Gastroesophageal sphincter (tissue), 4 donors: ENCODE results near the gene PPP2R2B. TPM values are rescaled to one million over a fixed set of nuclear protein-coding genes. Genes with fewer than 3 reads are reported as not detected.

Source experiments
- ATAC-seq: fragments of 150-250 bp; one replicate; pipeline ENCODE4 v1.9.1; 2016; ENCODE audit warnings: mild to moderate bottlenecking, moderate library complexity
- H3K27ac ChIP-seq, 4 donors: fragments of 200-600 bp; sonication (generic) in 3 of 4; 1 replicate in 3 of 4; 2 replicates in 1 of 4; pipeline ENCODE4 v1.5.1; 2016 to 2019
- H3K27me3 ChIP-seq: fragments of 200-600 bp; sonication (generic); one replicate; pipeline ENCODE4 v1.5.1; 2019
- H3K36me3 ChIP-seq, 2 donors: fragments of 200-600 bp; sonication (generic); one replicate each; pipeline ENCODE4 v1.5.1; 2019; ENCODE audit warnings: control low read depth in 1 of 2
- H3K4me1 ChIP-seq, 3 donors: fragments of 200-600 bp; sonication (generic); 1 replicate in 2 of 3; 2 replicates in 1 of 3; pipeline ENCODE4 v1.5.1; 2016 to 2019; ENCODE audit warnings: control low read depth in 2 of 3
- H3K4me3 ChIP-seq, 2 donors: fragments of 200-600 bp; sonication (generic); one replicate each; pipeline ENCODE4 v1.5.1; 2019; ENCODE audit warnings: mild to moderate bottlenecking in 1 of 2, moderate library complexity in 1 of 2
- H3K9me3 ChIP-seq, 3 donors: fragments of 200-600 bp; sonication (generic); one replicate each; pipeline ENCODE4 v1.5.1; 2017 to 2019; ENCODE audit warnings: control low read depth in 2 of 3
- EP300 ChIP-seq: sonication (generic); formaldehyde crosslinking; IDR thresholded peaks from one replicate; pipeline ENCODE4 v1.6.1; 2017; ENCODE audit warnings: antibody characterized with exemption, mild to moderate bottlenecking
- POLR2A ChIP-seq, 2 donors: fragments of 450-650 bp; IDR thresholded peaks; one replicate each; pipeline ENCODE4 v1.6.1; 2017; ENCODE audit warnings: antibody characterized with exemption in 2 of 2, mild to moderate bottlenecking in 2 of 2, moderate library complexity in 1 of 2
- POLR2AphosphoS5 ChIP-seq: sonication (generic); formaldehyde crosslinking; IDR thresholded peaks from one replicate; pipeline ENCODE4 v1.6.1; 2017; ENCODE audit warnings: antibody characterized with exemption
- WGBS, 2 donors: methylation state at CpG; one replicate each; pipeline ENCODE4 v1.1.5; 2018; ENCODE audit warnings: low coverage in 1 of 2; 5-methylcytosine and 5-hydroxymethylcytosine counted together
- total RNA-seq, 4 donors: library from RNA; depleted of rRNA; stranded (reverse); fragments of >200 nt; gene quantifications; one replicate each; pipeline ENCODE4 v1.1.0, GENCODE V29; 2016
- TF ChIP-seq, protein P1 (sequence below), 4 experiments: fragments of 200-600 bp in 2 of 4; fragments of 450-650 bp in 2 of 4; sonication (generic) in 1 of 4; IDR thresholded peaks; one replicate each; pipeline ENCODE4 v1.5.1; 2017 to 2019; ENCODE audit warnings: antibody characterized with exemption in 4 of 4, mild to moderate bottlenecking in 2 of 4, moderate library complexity in 2 of 4

PPP2R2B gene
- total RNA-seq, 4 donors from 2014 or later = 1.0 to 3.0 (median 2.3) TPM

DNA sequence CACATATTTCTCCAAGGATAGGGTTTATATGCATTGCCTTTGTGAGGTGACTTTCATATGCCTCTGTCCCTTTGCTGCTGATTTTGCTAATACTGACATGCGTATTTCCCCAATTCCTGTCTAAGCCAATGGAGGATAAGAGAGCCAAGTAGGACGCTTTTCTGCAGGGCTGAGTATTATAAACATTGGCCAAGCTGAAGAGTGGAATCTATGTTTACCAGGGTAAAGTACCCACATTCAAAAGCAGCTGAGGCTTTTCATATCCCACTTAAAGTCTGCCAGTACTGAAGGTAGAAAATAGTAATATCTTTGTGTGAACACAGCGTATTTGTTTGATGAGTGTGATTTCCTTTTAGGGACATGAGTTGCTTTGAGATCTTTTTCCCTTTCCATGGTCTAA lies 233.7 kb downstream of the PPP2R2B start:
- 59 to 80% methylated on average over 1 to 3 of the region's 3 CpGs for WGBS, 2 donors
- H3K27ac ChIP-seq = no peak overlapping the region
- no peaks in the 10 kb centered on the region for H3K36me3 ChIP-seq
- no peaks in the 10 kb centered on the region for H3K9me3 ChIP-seq
- peaks cover 8% of the 10 kb centered on the region for H3K27me3 ChIP-seq
- H3K4me1 ChIP-seq = no peaks in the 10 kb centered on the region
- ATAC-seq = no peak
- TF ChIP-seq POLR2AphosphoS5 (no peak), POLR2A (IDR thresholded peaks at IDR 0.05) (no peak), EP300 (no peak)
- TF ChIP-seq, protein P1, sequence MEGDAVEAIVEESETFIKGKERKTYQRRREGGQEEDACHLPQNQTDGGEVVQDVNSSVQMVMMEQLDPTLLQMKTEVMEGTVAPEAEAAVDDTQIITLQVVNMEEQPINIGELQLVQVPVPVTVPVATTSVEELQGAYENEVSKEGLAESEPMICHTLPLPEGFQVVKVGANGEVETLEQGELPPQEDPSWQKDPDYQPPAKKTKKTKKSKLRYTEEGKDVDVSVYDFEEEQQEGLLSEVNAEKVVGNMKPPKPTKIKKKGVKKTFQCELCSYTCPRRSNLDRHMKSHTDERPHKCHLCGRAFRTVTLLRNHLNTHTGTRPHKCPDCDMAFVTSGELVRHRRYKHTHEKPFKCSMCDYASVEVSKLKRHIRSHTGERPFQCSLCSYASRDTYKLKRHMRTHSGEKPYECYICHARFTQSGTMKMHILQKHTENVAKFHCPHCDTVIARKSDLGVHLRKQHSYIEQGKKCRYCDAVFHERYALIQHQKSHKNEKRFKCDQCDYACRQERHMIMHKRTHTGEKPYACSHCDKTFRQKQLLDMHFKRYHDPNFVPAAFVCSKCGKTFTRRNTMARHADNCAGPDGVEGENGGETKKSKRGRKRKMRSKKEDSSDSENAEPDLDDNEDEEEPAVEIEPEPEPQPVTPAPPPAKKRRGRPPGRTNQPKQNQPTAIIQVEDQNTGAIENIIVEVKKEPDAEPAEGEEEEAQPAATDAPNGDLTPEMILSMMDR (IDR thresholded peaks at IDR 0.05) = no peak
- H3K4me3 ChIP-seq = no peak overlapping the region

DNA sequence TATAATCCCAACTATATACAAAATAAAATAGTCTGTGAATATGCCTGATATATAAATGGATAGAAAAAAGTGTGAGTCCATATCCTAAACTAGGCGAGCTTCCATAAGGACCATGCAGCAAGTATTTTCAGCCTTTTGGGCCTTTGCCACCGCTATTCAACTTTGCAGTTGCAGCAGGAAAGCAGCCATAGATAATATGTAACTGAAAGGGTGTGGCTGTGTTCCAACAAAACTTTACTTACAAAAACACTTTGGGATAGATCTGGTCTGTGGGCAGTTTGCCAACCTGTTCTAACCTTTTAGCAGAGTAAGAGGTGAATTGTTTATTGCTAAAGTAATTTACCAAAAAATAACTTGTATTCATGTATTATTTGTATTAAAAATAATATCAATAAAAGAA lies 234.8 kb downstream of the PPP2R2B start:
- no peak for ATAC-seq
- H3K36me3 ChIP-seq = no peaks in the 10 kb centered on the region
- H3K4me1 ChIP-seq = no peaks in the 10 kb centered on the region
- H3K9me3 ChIP-seq = no peaks in the 10 kb centered on the region
- no peak overlapping the region for H3K27ac ChIP-seq
- TF ChIP-seq, protein P1 (IDR thresholded peaks at IDR 0.05) = no peak
- no peak for TF ChIP-seq POLR2A (IDR thresholded peaks at IDR 0.05)
- WGBS, 2 donors = 0 to 29% methylated on average over 1 to 2 of the region's 2 CpGs
- peaks cover 8% of the 10 kb centered on the region for H3K27me3 ChIP-seq
- no peak overlapping the region for H3K4me3 ChIP-seq

DNA sequence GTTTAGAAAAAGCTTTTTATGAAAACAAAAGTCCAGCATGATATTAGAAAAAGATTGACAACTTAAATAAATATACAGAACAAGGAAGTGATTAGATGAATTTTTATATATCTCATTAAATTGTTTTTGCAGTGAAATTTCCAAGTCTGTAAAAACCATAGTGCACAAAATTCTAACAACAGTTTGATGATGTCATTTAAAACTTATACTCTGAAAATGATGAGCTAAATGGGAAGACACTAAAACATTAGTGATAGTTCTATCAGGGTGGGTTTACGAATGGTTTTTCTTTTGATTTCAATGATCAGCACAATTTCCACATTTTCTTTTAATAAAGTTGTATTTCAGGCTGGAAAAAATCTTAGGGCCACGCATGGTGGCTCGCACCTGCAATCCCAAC lies 236.1 kb downstream of the PPP2R2B start:
- no peak overlapping the region for H3K27ac ChIP-seq
- H3K36me3 ChIP-seq = no peaks in the 10 kb centered on the region
- 77 to 90% methylated on average over 3 of the region's 3 CpGs for WGBS, 2 donors
- TF ChIP-seq POLR2A (IDR thresholded peaks at IDR 0.05) (no peak), EP300 (no peak), POLR2AphosphoS5 (no peak)
- TF ChIP-seq, protein P1 (IDR thresholded peaks at IDR 0.05) = no peak
- no peaks in the 10 kb centered on the region for H3K4me1 ChIP-seq
- H3K27me3 ChIP-seq = peaks cover 8% of the 10 kb centered on the region
- no peak overlapping the region for H3K4me3 ChIP-seq
- no peak for ATAC-seq
- no peaks in the 10 kb centered on the region for H3K9me3 ChIP-seq

DNA sequence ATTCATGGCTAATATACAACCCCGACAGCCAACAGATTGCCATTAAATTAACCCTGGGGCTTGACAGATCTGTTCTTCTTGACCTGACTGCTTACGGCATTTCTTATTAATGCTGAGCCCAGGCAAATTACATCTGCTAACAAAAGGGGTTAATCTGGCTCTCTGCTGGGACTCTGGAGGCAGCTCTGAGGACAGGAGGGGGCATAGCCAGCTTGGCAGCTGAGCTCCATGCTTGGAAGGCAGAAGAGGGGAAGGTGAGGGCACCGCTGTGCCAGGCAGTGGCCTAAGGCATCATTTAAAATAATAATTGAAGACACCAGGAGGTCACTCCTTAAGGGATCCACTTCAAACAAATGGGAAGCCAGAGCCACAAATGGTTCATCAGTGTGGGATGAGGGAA lies 236.6 kb downstream of the PPP2R2B start:
- H3K4me1 ChIP-seq = no peaks in the 10 kb centered on the region
- H3K9me3 ChIP-seq = no peaks in the 10 kb centered on the region
- H3K4me3 ChIP-seq = no peak overlapping the region
- no peaks in the 10 kb centered on the region for H3K36me3 ChIP-seq
- H3K27ac ChIP-seq = no peak overlapping the region
- ATAC-seq = no peak
- peaks cover 8% of the 10 kb centered on the region for H3K27me3 ChIP-seq
- WGBS, 2 donors = 80% methylated on average over 1 of the region's 3 CpGs; no CpG with 5 or more reads in 1 of the 2 donors
- no peak for TF ChIP-seq POLR2AphosphoS5

DNA sequence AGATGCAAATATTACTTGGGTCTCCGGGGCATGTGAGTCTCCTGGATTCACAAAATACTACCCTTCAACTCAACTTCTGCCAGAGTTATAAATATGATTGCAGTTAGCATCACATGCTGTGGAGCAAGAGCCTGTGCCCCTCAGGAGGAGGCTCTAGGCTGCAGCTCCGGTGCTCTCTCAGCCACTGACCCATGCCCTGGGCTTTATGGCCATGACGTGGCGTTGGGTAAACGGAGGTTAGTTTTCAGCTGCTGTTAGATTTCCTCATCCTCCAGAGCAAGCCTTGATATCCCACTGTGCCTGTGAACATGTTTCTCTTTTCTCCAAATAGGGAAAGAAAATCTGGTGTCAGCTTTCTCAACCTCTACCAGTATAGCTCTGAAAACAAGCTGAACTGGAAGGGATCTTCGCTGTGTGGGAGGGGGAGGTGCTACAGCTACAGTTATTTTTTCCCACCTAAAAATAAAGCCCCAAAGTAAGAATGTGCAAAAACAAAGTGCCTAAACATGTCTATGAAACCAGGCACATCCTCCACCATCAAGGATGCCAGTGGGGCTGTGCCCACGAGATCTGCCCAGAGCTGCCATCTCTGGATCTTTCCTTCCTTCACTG lies 238.2 kb downstream of the PPP2R2B start:
- 58 to 76% methylated on average over 2 to 7 of the region's 7 CpGs for WGBS, 2 donors
- TF ChIP-seq EP300 (no peak), POLR2A (IDR thresholded peaks at IDR 0.05) (no peak), POLR2AphosphoS5 (no peak)
- TF ChIP-seq, protein P1 (IDR thresholded peaks at IDR 0.05) = no peak
- Histone ChIP-seq H3K27ac (no peak overlapping the region), H3K4me3 (no peak overlapping the region), H3K9me3 (no peaks in the 10 kb centered on the region), H3K4me1 (no peaks in the 10 kb centered on the region), H3K36me3 (no peaks in the 10 kb centered on the region), H3K27me3 (peaks cover 8% of the 10 kb centered on the region)
- no peak for ATAC-seq
